Measurements from ENCODE around the gene SIDT1. TPM values are rescaled to one million over a fixed set of nuclear protein-coding genes. Genes with fewer than 3 reads are reported as not detected.

Gene SIDT1
- total and polyA plus RNA-seq, 11 donors, result 0.28 to 2.6 (median 0.95) TPM

- no peaks in the 10 kb centered on the region for H3K27me3 ChIP-seq
- intact Hi-C loops (cut with DNase I), result no loop called here
- H3K36me3 ChIP-seq, result no peaks in the 10 kb centered on the region
- H3K9me3 ChIP-seq, result no peaks in the 10 kb centered on the region
- DNase-seq (no peak), ATAC-seq (no peak)
- H3K27ac ChIP-seq, result no peak overlapping the region
- TF ChIP-seq CTCF (IDR thresholded peaks at IDR 0.05), result no peak
- no peak for TF ChIP-seq POLR2A (IDR thresholded peaks at IDR 0.05)
- peaks cover 0 to 14% (median 0%) of the 10 kb centered on the region in 12 donors for H3K4me1 ChIP-seq
- H3K4me3 ChIP-seq, result no peak overlapping the region
Measured at GRCh38 chr3:113557374-113557773, 25.0 kb downstream of the SIDT1 start.

GRCh38 chr3:113559009-113559408 is 26.7 kb downstream of the SIDT1 start:
- no peak overlapping the region for H3K27ac ChIP-seq

GRCh38 chr3:113560271-113560670 is 27.9 kb downstream of the SIDT1 start:
- Histone ChIP-seq H3K4me3 (no peak overlapping the region), H3K27ac (no peak overlapping the region), H3K9me3 (no peaks in the 10 kb centered on the region), H3K36me3 (no peaks in the 10 kb centered on the region), H3K4me1 (peaks cover 0 to 14% (median 0%) of the 10 kb centered on the region in 12 donors), H3K27me3 (no peaks in the 10 kb centered on the region)
- TF ChIP-seq POLR2A (IDR thresholded peaks at IDR 0.05) (no peak), CTCF (IDR thresholded peaks at IDR 0.05) (no peak)
- DNase-seq (no peak), ATAC-seq (no peak)
- WGBS, 4 donors, result 76 to 80% (median 77%) methylated on average over 6 of the region's 6 CpGs
- intact Hi-C loops (cut with DNase I), result no loop called here

More at GRCh38 chr3:113559009-113559408, 26.7 kb downstream of the SIDT1 start:
- intact Hi-C loops (cut with DNase I), result no loop called here
- Histone ChIP-seq H3K4me1 (peaks cover 0 to 14% (median 0%) of the 10 kb centered on the region in 12 donors), H3K4me3 (no peak overlapping the region), H3K27me3 (no peaks in the 10 kb centered on the region), H3K36me3 (no peaks in the 10 kb centered on the region), H3K9me3 (no peaks in the 10 kb centered on the region)
- TF ChIP-seq POLR2A (IDR thresholded peaks at IDR 0.05) (no peak), CTCF (IDR thresholded peaks at IDR 0.05) (no peak)
- no peak for ATAC-seq
- no peak for DNase-seq

- Histone ChIP-seq H3K27me3 (no peaks in the 10 kb centered on the region), H3K4me1 (peaks cover 0 to 14% (median 0%) of the 10 kb centered on the region in 12 donors), H3K36me3 (no peaks in the 10 kb centered on the region), H3K27ac (no peak overlapping the region), H3K9me3 (no peaks in the 10 kb centered on the region), H3K4me3 (no peak overlapping the region)
- ATAC-seq (no peak), DNase-seq (no peak)
- 87 to 92% (median 89%) methylated on average over 4 of the region's 4 CpGs for WGBS, 4 donors
- TF ChIP-seq POLR2A (IDR thresholded peaks at IDR 0.05) (no peak), CTCF (IDR thresholded peaks at IDR 0.05) (no peak)
- intact Hi-C loops (cut with DNase I), result no loop called here
Measured at GRCh38 chr3:113560831-113561623, 28.7 kb downstream of the SIDT1 start.

Measured in heart left ventricle (tissue), 16 donors.